Limb (tissue), 2 donors: ENCODE measurements around the gene NPFFR1.
"Not testable (repeated sequence)": the region's sequence is repeated elsewhere in the genome, so short reads cannot be mapped to it uniquely, and the experiment has no call there.

Experiments used
- DNase-seq, 2 donors: peaks; one replicate each; pipeline ENCODE4 v3.0.0-alpha.2; 2016; ENCODE audit errors: extremely low spot score in 2 of 2

NPFFR1 gene

GRCh38 chr10:70223728-70224127 is 60.1 kb downstream of the NPFFR1 start:
- no peak for DNase-seq

- DNase-seq: not testable (repeated sequence)
These were observed 60.9 kb downstream of the NPFFR1 start for GRCh38 chr10:70222811-70223447.

DNA sequence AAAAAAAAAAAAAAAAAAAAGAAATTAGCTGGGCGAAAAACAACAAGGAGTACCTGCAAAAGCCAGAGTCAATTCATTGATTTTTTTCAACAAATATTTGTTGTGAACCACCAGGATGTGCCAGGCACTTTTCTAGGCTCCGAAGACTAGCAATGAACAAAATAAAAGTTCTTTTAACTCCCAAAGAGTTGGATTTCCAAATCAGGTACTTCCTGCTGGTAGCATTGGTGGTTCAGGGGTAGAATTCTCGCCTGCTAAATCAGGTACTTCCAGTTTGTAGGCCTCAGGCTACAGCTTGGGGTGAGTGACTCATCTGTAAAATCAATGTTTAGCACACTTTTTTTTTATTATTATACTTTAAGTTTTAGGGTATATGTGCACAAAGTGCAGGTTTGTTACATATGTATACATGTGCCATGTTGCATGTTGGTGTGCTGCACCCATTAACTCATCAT is 61.4 kb downstream of the NPFFR1 start:
- no peak for DNase-seq

DNA sequence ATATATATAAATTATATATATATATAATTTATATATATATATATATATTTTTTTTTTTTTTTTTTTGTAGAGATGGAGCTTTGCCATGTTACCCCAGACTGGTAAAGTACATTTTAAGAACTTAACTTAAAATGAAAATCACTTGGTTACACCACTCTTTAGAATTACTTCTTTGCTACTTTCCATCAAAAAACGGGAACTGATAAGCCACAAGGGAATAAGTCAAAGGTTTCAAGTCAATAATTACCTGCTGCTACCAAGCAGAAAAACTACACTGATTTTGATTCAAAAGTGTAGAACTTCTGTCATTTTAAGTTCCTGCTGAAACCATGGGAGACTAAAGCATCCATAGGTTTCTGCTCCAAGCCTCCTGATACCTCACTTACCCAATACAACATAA is 62.8 kb downstream of the NPFFR1 start:
- DNase-seq: no peak

- DNase-seq: no peak
These were observed 70.9 kb downstream of the NPFFR1 start for GRCh38 chr10:70212879-70213278.

GRCh38 chr10:70212277-70212676 is 71.5 kb downstream of the NPFFR1 start:
- DNase-seq: no peak

- DNase-seq: no peak
These were observed 77.0 kb downstream of the NPFFR1 start for GRCh38 chr10:70206762-70207161.

GRCh38 chr10:70201105-70201504 is 82.7 kb downstream of the NPFFR1 start:
- DNase-seq: no peak

DNA sequence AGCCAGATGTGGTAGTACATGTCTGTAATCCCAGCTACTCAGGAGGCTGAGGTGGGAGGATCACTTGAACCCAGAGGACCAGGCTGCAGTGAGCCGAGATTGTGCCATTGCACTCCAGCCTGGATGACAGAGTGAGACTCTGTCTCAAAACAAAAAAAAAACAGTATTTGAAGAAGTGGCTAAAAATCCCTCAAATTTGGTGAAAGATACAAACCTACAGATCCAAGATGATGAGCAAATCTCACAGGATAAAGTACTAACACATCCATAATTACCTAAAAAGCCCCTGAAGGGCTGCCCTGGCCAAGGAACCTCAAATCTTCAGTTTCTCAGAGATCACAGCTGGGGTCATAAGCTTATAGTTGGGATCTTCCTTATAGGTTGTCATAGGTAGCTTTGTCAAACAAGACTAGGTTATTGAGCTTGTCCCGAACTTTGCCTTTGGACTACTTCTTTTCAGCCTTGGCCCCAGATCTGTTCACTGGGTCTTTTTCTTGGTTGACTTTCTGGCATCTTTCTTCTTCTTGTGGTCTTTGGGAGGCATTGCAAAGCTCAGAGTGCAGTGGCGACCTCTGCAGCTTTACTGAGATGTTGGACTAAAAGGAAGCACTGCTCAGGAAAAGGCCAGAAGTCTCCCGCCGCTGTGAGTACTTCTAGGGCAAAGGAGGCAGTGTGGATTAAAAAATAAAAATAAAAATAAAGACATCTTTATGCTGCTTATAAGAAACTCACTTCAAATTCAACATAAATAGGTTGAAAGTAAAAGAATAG is 84.9 kb downstream of the NPFFR1 start:
- no peak for DNase-seq
